ENCODE measurements around the gene CNOT6. TPM values are rescaled to one million over a fixed set of nuclear protein-coding genes. Genes with fewer than 3 reads are reported as not detected.

Gene CNOT6
- total and polyA plus RNA-seq, 11 donors = 3.1 to 18.8 (median 12.9) TPM

DNA sequence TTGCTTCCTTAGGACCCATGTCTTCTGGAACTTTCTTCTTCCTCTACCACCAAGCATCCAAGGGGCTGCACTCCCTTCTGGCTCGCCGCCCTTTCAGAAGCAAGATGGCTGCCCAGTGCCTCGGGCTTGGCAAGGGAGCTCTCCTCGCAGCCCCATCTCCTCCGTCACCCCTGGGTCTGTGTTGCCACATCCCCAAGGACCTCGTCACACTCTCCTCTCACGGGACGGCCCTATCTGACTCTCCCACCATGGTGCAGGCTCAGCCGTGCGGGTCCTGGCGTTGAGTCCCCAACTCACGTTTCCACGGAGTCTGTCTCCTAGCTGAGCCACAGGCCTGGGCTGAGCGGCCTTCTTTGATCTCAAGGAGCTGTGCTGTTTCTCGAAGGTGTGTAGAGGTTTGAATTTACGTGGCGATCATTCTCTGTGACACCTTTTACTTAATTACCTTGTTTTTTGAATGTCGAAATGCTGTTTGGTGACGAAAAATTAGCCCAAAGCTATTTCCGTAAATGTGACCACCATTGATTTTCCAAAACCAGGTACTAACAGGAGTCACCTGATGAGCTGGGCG, 112.1 kb downstream of the CNOT6 start:
- Histone ChIP-seq H3K4me1 (no peaks in the 10 kb centered on the region), H3K9me3 (no peaks in the 10 kb centered on the region), H3K27me3 (no peaks in the 10 kb centered on the region), H3K4me3 (no peak overlapping the region), H3K27ac (no peak overlapping the region), H3K36me3 (no peaks in the 10 kb centered on the region)
- ATAC-seq (no peak), DNase-seq (peak in 2 of 5 donors; percentile 21 to 28)
- TF ChIP-seq CTCF (IDR thresholded peaks at IDR 0.05) (peak in 1 of 12 donors; percentile 3), POLR2A (IDR thresholded peaks at IDR 0.05) (no peak)
- intact Hi-C loops (cut with DNase I) = no loop called here
- 82 to 85% (median 84%) methylated on average over 20 to 21 of the region's 21 CpGs for WGBS, 4 donors

DNA sequence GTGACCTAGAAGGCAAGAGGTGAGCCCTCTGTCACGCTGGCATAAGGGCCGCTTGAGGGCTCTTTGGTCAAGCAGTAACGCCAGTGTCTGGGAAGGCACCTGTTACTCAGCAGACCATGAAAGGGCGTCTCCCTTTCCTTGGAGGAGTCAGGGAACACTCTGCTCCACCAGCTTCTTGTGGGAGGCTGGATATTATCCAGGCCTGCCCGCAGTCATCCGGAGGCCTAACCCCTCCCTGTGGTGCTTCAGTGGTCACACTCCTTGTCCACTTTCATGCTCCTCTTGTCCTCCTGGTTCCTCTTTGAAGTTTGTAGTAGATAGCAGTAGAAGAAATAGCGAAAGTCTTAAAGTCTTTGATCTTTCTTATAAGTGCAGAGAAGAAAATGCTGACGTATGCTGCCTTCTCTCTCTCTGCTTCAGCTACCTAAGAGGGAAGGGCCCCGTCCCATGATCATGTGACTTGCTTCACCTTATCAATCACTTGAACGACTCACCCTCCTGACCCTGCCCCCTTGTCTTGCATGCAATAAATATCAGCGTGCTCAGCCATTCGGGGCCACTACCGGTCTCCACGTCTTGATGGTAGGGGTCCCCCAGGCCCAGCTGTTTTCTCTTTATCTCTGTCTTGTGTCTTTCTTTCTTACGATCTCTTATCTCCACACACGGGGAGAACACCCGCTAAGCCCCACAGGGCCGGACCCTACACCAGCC, 113.8 kb downstream of the CNOT6 start:
- ATAC-seq = no peak
- DNase-seq = peak in 1 of 5 donors; percentile 7

DNA sequence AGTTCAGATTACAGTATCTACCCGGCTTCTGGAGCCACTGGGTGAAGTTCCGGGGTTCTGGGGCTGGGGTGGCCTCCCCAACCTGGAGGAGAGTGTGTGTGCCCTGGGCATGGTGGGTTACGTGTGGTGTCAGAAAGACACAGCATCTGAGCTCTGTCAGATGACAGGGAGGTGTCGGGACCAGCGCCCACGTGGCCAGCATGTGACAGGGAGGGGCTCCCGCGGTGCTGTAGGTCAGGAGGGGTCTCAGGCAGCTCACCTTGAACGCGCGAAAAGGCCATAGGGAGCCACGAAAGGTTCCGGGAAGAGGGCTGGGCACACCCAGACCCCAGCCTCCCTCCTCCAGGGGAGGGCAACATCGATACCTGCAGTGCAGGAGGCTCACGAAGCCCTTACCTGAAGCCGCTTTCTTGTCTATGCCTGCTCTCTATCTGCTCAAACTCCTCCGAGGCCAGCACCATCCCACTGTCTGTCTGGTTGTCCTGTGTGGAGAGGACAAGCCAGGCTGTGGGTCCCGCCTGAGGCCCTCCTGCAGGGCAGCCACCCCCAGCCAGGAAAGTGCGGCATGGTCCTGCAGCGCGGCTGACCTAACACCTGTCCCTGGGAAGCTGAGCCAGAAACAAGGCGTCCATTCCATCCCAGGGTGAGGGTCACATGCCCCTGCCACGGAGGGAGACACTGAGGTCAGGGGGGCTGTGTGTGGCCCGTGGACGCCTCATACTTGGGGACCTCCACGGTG, 114.6 kb downstream of the CNOT6 start:
- intact Hi-C loops (cut with DNase I) = no loop called here

More for the DNA sequence above, 113.8 kb downstream of the CNOT6 start:
- Histone ChIP-seq H3K4me3 (no peak overlapping the region), H3K27ac (no peak overlapping the region), H3K4me1 (no peaks in the 10 kb centered on the region), H3K27me3 (no peaks in the 10 kb centered on the region), H3K9me3 (no peaks in the 10 kb centered on the region), H3K36me3 (no peaks in the 10 kb centered on the region)
- 58 to 65% (median 62%) methylated on average over 18 of the region's 18 CpGs for WGBS, 4 donors
- intact Hi-C loops (cut with DNase I) = no loop called here
- no peak for TF ChIP-seq POLR2A (IDR thresholded peaks at IDR 0.05)
- no peak for TF ChIP-seq CTCF (IDR thresholded peaks at IDR 0.05)

DNA sequence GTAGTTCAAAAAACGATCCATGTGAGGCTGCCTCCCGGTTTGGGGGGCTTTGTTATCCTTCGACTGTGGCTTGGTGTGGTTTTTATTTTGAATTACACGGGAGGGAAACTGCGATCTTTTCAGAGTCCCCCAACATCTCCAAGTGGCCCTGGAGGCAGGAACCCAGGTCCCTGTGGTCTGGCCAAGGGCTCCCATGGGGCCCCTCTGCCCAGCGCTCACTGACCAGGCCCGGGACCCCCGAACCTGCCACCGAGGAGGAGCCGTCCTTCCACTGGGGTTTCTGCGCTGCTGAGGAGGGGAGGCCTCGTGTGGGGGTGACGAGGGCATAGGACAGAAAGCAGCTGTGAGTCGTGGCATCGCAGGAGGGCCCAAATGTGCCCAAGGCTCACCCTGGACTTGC, 115.2 kb downstream of the CNOT6 start:
- H3K36me3 ChIP-seq = no peaks in the 10 kb centered on the region
- no peak for TF ChIP-seq POLR2A (IDR thresholded peaks at IDR 0.05)
- no peak for TF ChIP-seq CTCF (IDR thresholded peaks at IDR 0.05)
- H3K9me3 ChIP-seq = no peaks in the 10 kb centered on the region
- intact Hi-C loops (cut with DNase I) = no loop called here
- ATAC-seq (no peak), DNase-seq (no peak)
- H3K4me1 ChIP-seq = no peaks in the 10 kb centered on the region
- no peak overlapping the region for H3K4me3 ChIP-seq
- H3K27me3 ChIP-seq = no peaks in the 10 kb centered on the region
- 87 to 95% (median 89%) methylated on average over 5 to 15 of the region's 15 CpGs for WGBS, 4 donors
- no peak overlapping the region for H3K27ac ChIP-seq

More for the DNA sequence above, 114.6 kb downstream of the CNOT6 start:
- H3K9me3 ChIP-seq = no peaks in the 10 kb centered on the region
- no peak for TF ChIP-seq POLR2A (IDR thresholded peaks at IDR 0.05)
- no peaks in the 10 kb centered on the region for H3K36me3 ChIP-seq
- no peaks in the 10 kb centered on the region for H3K27me3 ChIP-seq
- ATAC-seq (no peak), DNase-seq (peak in 3 of 5 donors; percentile 9 to 40 (median 18))
- no peak overlapping the region for H3K4me3 ChIP-seq
- WGBS, 4 donors = 87 to 93% (median 91%) methylated on average over 22 to 26 of the region's 26 CpGs
- H3K27ac ChIP-seq = no peak overlapping the region
- H3K4me1 ChIP-seq = no peaks in the 10 kb centered on the region

Measured in heart left ventricle (tissue), 16 donors.